GM18868 (cell line): Measurements from ENCODE around the gene ADISSP.

ENCODE experiments used
- ATAC-seq: cut with Tn5 transposase; IDR thresholded peaks from one replicate; pipeline ENCODE4 v1.9.1; 2021; ENCODE audit warnings: mild to moderate bottlenecking, moderate library complexity; ENCODE audit not compliant: unreplicated experiment

Gene ADISSP

GRCh38 chr20:3739926-3740451, 27.6 kb downstream of the ADISSP start:
- no peak for ATAC-seq

GRCh38 chr20:3739054-3739925, 28.3 kb downstream of the ADISSP start:
- no peak for ATAC-seq

- no peak for ATAC-seq
These were observed 29.2 kb downstream of the ADISSP start for GRCh38 chr20:3738111-3739053.

- no peak for ATAC-seq
These were observed 31.8 kb downstream of the ADISSP start for GRCh38 chr20:3735768-3736167.

GRCh38 chr20:3734111-3734843, 33.3 kb downstream of the ADISSP start:
- ATAC-seq = no peak

- no peak for ATAC-seq
These were observed 34.2 kb downstream of the ADISSP start for GRCh38 chr20:3733119-3733995.

- no peak for ATAC-seq
These were observed 35.0 kb downstream of the ADISSP start, which contains the start of gene HSPA12B for GRCh38 chr20:3732327-3733118. Gene HSPA12B (plus strand): TSS chr20:3732685. CDS start chr20:3738675, 5,990 bp downstream.

GRCh38 chr20:3731944-3732326, 35.6 kb downstream of the ADISSP start:
- no peak for ATAC-seq

- ATAC-seq = no peak
These were observed 36.5 kb downstream of the ADISSP start for GRCh38 chr20:3730803-3731672.

GRCh38 chr20:3729811-3730540, 37.6 kb downstream of the ADISSP start:
- ATAC-seq = no peak

GRCh38 chr20:3729378-3729777, 38.2 kb downstream of the ADISSP start:
- no peak for ATAC-seq

GRCh38 chr20:3728876-3729275, 38.7 kb downstream of the ADISSP start:
- ATAC-seq = no peak

GRCh38 chr20:3728354-3728753, 39.2 kb downstream of the ADISSP start:
- ATAC-seq = no peak

- no peak for ATAC-seq
These were observed 40.0 kb downstream of the ADISSP start for GRCh38 chr20:3727401-3728021.

GRCh38 chr20:3724356-3724755, 43.2 kb downstream of the ADISSP start:
- no peak for ATAC-seq

- no peak for ATAC-seq
These were observed 44.3 kb downstream of the ADISSP start for GRCh38 chr20:3723284-3723683.

GRCh38 chr20:3721912-3722311, 45.6 kb downstream of the ADISSP start:
- no peak for ATAC-seq
